Measurements from ENCODE around the gene SLC39A11.

The SLC39A11 gene

DNA sequence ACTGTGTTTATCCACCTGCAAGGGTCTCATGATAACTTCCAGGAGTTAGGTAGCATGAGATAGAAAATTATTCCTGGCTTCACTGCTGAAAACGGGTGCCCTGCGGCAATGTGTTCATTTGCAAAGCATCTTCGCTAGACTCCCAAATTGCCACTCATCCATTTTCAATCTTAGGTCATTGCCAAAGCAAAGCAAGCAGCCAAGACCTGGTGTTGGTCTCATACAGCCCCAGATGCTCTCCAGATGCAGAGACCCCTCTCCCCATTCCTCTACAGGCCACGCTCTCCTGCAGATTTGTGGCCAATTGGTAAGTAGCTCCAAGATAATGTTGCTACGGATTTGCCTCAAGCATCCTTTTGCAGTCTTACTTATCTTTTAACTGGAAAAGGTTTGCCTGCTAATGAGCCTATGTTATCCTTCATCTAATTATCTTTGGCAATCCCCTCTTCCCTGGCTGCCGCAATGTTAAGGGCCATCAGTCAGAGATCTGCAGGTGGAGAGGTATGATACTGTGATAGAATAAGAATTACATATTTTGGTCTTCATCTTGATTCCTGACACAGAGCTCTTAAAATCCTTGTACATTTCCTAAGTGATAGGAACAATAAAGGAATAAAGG lies 222.0 kb downstream of the SLC39A11 start:
- no peak for DNase-seq (ENCODE audit: low read depth in 3 of 3)

DNA sequence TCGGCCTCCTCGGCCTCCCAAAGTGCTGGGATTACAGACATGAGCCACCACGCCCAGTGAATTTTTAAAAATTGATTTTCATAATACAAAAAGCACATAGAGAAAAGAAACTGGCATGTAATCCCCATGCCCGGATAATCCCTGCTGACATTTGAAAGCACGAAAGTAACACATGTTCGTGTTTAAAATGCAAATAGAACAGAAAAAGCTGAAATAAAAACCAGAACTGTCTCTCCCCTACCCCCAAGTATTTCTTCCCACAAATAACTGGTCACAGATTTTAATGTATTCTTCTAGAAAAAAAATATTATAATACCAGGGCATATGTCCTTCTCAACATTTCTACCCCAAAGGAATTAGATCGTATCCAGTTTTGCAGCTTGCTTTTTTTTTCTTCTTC lies 222.9 kb downstream of the SLC39A11 start:
- no peak for DNase-seq (ENCODE audit: low read depth in 3 of 3)

DNA sequence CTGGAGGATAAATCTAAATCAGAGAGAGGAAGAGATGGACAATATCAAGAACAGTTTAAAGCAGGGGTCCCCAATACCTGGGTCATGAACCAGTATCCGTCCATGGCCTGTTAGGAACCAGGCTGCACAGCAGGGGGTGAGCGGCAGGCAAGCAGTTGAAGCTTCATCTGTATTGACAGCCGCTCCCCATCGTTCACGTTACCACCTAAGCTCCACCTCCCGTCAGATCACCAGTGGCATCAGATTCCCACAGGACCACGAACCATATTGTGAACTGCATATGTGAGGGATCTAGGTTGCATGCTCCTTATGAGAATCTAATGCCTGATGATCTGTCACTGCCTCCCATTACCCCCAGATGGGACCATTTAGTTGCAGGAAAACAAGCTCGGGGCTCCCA lies 226.5 kb downstream of the SLC39A11 start:
- DNase-seq (ENCODE audit: low read depth in 3 of 3) = no peak

DNA sequence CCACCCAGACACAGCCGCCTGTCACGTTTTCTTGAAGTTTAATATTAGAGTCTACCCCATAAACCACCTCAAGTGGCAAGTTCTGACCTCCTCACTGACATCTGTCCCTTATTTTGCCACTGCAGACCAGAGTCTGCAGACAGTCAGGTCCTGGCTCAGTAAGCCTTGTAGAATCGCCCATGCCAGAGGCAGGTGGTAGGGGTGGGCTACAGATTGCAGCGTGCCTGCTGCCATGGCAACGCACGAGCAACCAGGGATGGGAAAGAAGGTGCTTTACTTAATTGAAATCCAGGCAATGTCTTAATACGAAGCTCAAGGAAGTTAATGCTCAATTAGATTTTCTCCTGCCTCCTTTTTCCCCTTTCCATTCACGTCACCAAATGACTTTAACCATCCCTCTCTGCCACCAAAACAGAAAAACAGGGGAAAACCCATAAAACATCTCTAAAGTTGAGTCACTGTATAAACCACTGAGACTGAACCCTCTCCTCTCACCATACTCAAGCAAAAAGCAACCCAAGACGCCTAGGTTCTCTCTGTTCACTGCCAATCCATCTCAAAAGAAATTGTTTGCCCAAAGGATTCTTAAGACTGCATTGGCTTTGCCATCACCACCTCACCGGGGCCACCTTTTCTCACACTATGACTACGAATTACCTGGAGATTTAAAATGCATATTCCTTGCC lies 228.8 kb downstream of the SLC39A11 start:
- no peak for DNase-seq (ENCODE audit: low read depth in 3 of 3)

DNA sequence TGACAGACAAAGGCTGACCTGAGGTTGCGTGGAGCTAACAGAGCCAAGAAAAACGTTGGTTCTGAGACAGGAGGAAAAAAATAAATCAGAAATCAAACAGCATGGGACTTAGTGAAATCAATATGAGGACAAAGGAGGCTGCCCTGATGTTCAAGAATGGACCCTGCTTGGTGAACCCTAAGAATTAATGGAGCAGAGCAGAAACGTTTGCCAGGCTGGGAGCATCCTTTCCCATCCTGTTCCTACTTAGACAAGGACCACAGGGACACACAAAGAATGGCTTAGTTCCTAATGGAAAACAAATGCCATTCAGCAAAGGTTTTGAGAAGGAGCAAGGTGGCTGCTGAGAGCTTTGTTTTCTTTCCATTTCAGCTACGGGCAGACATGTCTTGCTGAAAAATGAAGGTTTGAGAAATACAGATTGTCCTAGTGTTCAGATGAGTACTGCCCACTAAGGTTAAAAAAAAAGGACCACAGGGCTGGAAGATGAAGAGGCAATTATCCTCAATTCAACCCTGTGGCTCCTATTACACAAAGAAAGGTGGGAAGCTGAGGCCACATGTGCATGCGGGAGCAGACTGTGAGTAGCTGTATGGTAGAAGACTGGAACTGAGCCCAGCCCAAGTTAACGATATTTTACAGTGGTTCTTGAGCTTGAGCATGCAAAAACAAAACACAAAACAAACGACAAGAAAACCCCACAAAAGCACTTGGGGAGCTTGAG lies 230.1 kb downstream of the SLC39A11 start:
- DNase-seq (ENCODE audit: low read depth in 3 of 3) = no peak

DNA sequence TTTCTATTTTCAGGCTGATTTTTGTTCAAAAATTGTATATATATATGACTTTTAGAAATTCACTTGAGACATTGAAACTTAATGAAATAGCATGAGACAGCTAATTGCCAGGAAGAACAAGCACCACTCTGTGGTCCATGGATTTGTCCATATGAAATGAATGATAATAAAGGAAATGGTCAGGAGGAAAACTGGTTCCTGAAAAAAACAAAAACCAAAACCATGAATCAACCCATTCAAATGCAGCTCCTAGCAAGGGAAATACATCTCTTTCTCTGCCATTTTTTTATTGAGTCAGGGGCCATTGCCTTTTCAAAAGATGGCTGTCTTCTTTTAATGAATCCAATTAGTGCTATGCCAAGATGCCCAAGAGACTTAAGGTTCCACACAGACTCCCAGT lies 230.7 kb downstream of the SLC39A11 start:
- DNase-seq (ENCODE audit: low read depth in 3 of 3) = no peak

DNA sequence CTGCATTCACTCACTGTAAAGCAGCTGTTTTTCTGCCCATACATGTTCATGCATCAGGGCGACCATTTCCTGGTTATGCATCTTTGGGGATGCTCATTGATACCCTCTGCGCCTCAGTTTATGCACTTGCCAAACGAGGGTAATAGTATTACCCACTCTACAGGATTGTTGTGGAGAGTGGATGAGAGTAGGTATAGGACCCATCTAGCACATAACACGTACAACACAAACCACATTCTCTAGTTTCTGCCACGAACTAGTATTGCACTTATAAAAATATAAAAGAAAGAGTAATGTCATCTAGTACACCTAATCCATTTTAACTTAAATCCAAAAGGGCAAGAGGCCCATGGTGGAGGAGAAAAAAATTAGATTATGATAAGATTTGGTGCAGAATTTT lies 231.7 kb downstream of the SLC39A11 start:
- no peak for DNase-seq (ENCODE audit: low read depth in 3 of 3)

DNA sequence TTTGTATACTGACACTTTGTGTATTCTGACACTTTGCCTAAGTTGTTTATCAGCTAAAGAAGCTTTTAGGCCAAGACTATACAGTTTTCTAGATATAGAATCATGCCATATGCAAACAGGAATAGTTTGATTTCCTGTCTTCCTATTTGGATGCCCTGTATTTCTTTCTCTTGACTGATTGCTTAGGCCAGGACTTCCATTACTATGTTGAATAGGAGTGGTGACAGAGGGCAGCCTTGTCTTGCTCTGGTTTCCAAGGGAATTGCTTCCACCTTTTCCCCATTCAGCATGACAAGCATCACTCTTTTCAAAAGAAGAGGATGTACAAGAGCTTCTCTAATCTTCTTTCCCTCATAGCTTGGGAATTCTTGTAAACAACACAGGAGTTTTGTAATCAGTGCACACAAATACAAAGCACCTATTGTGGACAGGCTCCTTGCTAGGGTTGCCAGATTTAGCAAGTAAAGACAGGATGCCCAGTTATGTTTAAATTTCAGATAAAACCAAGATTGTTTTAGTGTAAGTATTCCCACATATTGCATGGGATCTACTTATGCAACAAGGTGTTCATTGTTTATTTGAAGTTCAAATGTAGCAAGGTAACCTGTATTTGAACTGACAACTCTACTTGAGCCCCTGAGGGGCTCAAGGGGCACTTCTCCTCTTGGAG lies 233.5 kb downstream of the SLC39A11 start:
- no peak for DNase-seq (ENCODE audit: low read depth in 3 of 3)

DNA sequence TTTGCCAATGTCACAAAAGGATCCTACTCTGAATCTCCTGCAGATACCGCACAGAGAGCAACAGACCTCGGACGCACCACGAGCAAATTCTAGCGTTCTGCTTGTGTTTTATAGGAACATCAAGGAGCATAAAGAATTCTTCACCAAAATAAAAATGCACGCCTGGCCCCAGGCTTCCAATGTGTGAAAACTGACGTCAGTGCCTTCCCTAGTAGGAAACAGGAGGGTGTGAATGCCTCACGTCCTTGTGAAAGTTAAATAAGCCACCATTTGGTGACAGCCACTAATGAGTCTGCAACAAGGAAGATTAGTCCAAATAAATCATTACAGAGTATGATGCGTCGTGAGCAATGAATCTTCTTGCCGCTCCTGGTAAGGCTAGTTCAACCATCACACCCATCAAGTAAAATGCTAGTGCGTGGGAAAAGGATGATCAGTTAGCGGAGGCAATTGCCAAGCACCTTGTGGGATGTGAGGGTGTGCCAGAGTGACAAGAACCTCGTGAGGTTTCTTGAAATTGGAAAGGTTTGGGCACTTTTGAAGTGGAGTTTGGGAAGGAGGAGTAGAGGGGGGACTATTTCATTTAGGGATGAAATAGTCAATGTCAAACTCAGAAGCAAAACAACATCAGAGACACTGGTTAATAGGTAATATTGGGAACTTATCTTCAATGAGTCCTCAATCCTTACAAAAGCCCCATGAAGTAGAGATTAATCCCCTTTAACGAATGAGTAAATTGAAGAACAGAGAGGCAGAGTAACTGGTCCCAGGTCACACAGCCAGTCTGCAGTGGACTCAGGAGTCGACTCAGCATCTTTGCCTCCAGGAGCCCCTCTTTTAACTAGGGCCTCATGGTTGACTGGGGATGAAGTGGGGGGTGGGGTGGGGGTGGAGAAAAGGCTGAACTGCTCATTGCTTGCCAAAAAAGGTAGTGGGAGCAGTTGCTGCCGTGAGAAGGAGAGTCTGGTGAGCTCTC lies 238.8 kb downstream of the SLC39A11 start:
- no peak for DNase-seq (ENCODE audit: low read depth in 3 of 3)

DNA sequence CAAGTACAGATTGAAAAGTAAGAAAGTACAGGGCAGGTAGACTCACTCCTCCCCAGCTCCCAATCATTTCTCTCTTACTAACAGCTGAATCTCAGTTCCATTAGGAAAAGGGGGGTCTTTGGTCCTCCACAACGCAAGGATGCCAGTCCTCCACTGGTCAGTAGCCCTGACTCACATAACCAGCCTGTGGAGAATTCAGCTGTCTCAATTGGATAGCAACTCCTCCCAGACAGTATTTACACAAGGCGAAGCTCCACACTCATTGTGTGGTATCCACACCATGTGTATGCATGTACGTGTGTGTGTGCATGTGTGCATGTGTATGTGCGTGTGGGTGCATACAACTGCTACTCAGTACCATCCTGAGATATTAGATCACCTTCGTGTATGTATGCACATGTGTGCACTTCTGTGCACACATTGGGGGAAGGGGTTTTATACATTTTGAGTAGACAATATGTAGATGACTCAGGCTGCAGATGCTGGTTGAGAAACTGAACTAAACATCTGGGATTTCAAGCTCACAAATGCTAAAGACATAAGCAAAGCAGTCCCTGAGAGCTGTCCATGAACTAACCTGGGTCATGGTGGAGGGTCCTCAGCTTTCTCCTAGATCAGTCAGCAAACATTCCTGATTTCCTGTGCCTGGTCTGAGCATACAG lies 240.1 kb downstream of the SLC39A11 start:
- DNase-seq (ENCODE audit: low read depth in 3 of 3) = no peak

DNA sequence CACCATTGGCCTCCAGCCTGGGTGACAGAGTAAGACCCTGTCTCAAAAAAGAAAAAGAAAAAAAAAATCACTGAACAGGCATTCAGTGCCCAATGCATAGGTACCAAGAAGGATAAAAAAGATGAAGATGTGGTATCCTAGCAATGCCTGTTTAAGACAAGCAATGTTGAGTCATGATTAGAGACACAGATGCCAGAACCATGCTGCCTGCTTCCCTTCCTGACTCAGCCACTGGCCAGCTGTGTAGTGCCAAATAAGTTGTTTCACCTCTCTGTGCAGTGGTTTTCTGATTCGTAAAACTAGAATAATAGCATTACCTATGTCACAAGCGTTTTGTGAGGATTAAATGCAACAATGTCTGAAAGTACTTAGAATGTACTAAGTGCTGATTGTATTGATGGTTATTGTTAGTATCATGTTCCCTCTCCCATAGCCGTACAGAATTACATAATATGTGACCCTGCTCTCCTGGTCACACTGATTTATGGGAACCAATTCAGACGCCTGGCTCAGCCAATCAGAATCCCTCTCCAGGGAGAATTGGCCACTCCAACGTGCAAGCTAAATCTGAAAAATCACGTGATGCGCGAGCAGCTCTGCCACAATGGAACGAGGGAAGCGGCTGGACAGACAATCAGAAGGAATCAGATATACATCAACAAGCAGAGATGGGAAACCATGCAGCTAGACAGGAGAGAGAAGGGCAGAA lies 241.9 kb downstream of the SLC39A11 start:
- no peak for DNase-seq (ENCODE audit: low read depth in 3 of 3)

DNA sequence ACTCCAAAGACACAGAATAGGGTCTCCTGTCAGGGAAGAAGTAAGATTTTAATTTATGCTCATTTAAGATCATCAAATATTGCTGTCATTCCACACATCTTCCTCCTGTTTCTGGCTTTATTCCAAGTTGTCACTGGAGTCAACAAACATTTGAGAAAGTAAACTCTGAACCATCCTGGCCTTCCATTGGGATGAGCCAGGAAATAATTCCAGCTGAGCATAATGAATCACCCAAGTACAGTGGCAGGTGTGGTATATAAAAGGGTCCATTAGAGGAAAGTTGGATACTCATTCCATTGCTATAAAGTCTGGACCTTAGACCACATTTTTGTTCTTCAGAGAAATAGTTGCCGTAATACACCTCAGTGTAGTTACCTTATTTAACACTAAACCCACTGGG lies 246.1 kb downstream of the SLC39A11 start:
- DNase-seq (ENCODE audit: low read depth in 3 of 3) = no peak

DNA sequence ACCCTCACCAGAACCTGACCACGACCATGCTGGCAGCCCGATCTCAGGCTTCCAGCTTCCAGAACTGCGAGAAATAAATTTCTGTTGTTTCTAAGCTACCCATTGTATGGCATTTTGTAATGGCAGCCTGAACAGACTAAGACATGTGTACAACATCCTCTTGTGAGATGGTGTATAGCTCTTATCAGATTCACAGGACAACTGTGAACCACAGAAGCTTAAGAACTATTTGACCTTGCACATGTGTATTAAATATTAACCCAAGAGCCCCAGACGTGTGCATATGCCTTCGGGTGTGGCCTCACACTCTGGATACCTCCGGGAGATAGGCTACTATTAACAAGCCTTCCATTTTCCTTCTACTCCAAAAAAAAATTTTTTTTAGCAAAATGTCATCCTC lies 248.9 kb downstream of the SLC39A11 start:
- no peak for DNase-seq (ENCODE audit: low read depth in 3 of 3)

DNA sequence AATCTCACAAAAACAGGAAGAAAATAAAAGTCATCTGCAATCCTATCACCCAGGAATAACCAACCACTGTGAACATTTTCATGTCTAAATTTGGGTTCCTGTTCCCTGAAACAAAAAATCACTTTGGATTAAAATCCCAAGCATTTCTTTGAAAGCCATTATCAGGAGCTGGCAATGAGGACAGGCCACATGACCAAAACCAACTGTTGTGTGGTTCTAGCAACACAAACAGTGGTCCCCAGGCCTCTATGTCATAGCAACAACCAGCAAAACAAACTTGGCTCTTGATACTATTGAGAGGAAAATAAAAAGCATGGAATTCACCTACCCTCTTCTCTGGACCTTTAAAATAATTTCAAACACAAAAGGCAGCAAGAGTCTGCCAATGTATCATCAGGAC lies 252.5 kb downstream of the SLC39A11 start:
- no peak for DNase-seq (ENCODE audit: low read depth in 3 of 3)

DNA sequence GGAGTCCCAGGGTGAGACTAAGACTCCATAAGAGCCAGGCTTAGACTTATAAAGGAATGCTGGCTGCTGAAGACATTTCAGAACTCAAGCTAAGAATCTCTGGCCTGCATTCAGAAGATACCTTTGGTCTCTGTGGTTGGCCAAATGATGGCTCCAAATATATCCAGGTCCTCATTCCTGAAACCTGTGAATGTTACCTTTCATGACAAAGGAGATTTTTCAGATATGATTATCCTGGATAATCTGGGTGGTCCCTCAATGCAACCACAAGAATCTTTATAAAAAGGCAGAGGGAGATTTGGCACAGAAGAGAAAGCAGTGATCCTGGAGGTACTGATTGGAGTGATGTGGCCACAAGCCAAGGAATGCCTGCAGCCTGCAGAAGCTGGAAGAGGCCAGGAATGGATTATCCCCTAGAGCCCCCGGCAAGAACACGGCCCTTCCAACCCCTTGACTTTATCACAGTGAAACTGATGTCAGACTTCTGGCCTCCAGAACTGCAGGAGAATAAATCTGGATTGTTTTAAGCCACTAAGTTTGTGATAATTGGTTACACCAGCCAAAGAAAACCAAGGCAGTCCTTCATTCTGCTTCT lies 253.3 kb downstream of the SLC39A11 start:
- no peak for DNase-seq (ENCODE audit: low read depth in 3 of 3)

DNA sequence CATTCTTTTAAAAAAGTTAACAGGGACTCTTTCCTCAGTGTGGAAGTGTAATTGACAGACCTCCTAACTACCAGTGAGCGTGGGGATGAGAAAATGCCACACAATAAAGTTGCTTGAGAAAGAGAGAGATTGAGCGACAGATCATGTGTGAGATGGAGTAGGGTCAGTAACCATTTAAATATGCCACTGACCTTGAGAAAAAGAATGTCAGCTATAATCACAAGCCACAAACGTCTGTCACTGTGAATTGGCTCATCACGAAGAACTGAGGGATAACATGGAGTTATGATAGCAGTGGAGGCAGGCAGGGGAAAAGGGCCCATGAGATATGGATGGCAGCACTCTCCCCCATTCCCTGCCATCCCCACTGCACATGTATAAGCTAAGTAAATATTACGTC lies 253.9 kb downstream of the SLC39A11 start:
- no peak for DNase-seq (ENCODE audit: low read depth in 3 of 3)

DNA sequence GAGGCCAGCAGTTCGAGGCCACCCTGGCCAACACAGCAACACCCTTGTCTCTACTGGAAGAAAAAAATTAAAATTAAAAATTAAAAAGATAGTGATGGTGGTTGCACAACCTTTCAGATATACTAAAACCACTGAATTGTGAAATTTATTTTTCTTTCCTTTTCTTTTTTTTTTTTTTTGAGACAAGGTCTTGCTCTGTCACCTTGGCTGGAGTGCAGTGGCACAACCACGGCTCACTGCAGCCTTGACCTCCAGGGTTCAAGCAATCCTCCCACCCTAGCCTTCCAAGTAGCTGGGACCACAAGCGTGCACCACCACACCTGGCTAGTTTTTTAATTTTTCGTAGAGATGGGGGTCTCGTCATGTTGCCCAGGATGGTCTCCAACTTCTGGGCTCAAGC lies 254.4 kb downstream of the SLC39A11 start:
- DNase-seq (ENCODE audit: low read depth in 3 of 3) = no peak

DNA sequence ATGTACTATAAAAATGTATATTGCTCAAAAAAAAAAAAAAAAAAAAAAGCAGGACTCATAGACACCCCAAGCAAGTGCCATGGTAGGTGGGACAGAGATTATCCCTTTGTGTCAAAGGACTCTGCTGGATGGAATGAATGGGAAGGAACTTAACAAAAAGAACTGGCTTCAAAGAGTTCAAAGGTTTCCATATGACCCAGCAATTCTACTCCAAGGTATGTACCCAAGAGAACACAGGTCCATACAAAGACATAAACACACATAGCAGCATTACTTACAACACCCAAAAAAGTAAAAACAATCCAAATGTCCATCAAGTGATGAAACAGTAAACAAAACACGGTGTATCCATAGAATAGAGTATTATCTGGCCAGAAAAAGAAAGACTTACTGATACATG lies 255.2 kb downstream of the SLC39A11 start:
- DNase-seq (ENCODE audit: low read depth in 3 of 3) = no peak

DNA sequence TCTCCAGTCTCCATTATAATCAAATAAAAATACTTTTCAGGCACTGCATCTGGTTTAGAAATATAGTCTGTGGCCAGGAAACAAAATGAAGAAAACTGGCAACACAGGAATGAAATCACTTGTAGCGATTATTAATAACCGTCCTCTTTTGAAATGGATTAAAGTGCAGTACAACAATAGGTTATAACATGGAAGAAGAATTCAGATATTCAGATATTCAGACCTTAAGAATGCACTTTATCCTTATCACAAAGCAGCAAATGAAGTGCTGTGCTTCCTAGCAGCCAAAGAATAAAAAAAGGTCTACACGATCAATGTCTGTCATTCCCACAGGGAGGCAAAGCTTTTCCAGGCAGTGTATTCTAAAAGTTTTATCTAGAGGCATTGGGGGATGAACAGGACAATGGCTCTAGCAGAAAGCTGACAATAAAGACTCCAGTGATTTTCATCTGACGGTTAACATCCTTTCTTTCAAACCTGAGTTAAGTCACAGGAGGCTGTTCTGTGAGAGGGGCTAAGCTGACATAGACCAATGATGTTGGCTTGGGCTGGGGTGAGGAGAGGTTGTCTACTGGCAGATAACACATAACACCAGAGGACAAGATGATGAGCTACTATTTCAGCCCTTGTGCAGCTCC lies 259.2 kb downstream of the SLC39A11 start:
- DNase-seq (ENCODE audit: low read depth in 3 of 3) = no peak
